IPS-18c (cell line): ENCODE data around the gene ARFGAP1.

Source experiments
- H3K4me3 ChIP-seq: 2 replicates; pipeline ENCODE4 v1.7.0; 2013; ENCODE audit warnings: low read depth, mild to moderate bottlenecking, low read length, moderate library complexity; ENCODE audit not compliant: insufficient read depth
- H3K9me3 ChIP-seq: one replicate; pipeline ENCODE4 v1.6.1; 2013; ENCODE audit warnings: mild to moderate bottlenecking, low read length, moderate library complexity; ENCODE audit not compliant: control insufficient read depth, insufficient read depth

ARFGAP1 gene

DNA sequence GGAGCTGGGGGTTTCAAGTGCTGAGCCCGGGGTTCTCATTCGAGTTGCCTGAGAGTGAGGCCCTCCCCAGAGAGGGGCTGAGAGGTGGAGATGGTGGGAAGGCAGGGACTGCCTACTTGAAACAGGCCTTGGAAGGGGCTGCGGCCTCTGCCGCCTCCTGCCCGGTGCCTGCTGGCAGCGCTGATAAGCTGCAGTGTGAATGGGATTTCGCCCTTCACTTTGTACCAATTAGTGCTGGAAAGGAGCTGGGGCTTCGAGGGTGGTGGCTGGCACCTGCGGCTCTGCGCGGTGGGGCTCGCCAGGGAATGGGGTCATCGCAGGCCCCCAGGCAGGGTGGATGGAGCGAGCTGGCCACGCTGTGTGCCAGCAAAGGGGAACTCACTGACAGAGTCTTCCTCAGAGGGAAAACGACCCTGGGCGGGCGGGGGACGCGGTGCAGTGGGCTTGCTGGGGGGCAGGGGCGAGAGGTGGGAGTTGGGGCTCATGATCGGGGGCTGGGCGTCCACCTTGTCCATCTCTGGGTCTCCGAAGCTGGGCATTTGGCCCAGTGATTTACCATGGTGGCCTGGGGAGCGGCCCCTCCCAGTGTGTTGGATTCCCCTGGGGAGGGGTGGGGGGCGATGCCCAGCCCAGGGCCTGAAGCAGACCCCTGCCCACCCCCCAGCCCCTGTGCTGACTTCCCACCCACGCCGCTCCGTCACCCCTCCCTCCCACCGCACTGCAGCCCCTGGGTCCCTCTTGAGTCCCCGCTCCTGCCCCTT, 43.3 kb downstream of the ARFGAP1 start:
- Histone ChIP-seq H3K9me3 (no peaks in the 10 kb centered on the region), H3K4me3 (no peak overlapping the region)

GRCh38 chr20:63316502-63316921, 43.9 kb downstream of the ARFGAP1 start:
- Histone ChIP-seq H3K4me3 (no peak overlapping the region), H3K9me3 (no peaks in the 10 kb centered on the region)

- Histone ChIP-seq H3K4me3 (no peak overlapping the region), H3K9me3 (no peaks in the 10 kb centered on the region)
Measured at GRCh38 chr20:63317061-63317460, 44.4 kb downstream of the ARFGAP1 start.

DNA sequence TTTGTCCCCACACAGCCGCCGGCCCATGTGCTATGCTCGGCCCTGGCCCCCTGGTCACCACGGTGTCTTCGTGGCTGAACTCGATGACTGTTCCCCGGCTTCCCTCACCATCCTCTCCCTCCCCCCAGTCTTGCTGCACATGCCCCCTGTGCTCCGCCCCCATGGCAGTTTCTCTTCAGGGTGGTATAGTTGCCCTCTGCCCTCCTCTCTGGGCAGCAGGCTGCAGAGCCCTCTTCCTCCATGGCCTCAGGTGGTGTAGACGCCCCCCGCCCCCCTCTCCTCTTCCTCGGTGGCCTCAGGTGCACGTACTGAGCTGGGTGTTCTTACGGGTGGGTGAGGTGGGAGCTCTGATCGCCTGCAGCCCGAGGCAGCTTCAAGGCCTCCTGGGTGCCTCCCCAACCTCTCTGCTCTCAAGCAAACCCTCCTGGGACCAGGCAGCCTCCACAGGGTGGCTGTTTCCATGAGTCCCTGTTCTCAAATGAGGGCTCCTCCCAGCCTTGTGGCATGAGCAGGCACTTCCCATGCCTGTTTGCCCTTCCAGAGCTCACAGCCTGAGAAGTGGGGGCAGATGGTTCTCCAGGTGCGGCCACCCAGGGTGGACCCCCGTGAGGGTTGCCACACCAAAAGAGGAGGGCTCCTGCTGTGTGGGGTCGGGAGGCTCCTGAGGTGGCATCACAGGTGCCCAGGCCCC, 45.1 kb downstream of the ARFGAP1 start:
- Histone ChIP-seq H3K9me3 (no peaks in the 10 kb centered on the region), H3K4me3 (no peak overlapping the region)

DNA sequence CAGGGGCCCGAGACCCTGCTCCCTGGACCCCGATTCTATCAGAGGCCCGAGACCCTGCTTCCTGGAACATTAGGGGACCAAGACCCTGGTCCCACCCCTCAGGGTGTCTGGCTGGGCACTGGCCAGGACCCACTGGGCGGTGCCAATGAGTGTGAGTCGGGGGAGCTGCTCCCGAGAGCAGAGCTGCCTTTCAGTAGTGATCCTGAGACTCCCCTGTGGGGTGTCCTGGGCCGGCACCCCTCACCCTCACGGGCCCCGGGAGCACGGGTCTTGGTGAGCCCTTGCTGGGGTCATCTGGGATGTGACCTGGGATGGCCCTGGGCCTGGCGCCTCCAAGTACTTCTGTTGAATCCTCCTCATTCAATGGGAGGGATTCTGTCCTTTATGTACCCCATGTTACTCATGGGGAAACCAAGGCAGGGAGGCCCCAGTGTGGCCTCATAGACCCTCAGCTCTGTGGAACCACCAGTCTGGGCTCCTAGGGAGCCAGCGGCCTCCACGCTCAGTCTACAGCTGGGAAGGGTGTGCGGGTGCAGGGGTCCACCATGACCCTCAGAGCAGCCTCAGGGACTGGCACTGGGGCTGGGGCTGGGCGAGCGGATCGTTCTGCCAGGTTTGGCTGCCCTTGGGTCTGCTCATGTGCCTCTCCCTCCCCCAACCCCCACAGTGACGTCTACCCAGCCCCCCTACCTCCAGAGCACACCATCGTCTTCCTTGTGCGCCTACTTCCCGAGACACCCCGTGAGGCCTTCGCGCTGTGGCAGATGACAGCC, 46.0 kb downstream of the ARFGAP1 start:
- Histone ChIP-seq H3K9me3 (no peaks in the 10 kb centered on the region), H3K4me3 (no peak overlapping the region)

GRCh38 chr20:63319164-63320040, 46.8 kb downstream of the ARFGAP1 start:
- H3K4me3 ChIP-seq = no peak overlapping the region
- H3K9me3 ChIP-seq = no peaks in the 10 kb centered on the region

GRCh38 chr20:63320041-63320511, 47.5 kb downstream of the ARFGAP1 start:
- Histone ChIP-seq H3K4me3 (no peak overlapping the region), H3K9me3 (no peaks in the 10 kb centered on the region)

GRCh38 chr20:63320616-63321147, 48.1 kb downstream of the ARFGAP1 start:
- Histone ChIP-seq H3K4me3 (no peak overlapping the region), H3K9me3 (no peaks in the 10 kb centered on the region)

DNA sequence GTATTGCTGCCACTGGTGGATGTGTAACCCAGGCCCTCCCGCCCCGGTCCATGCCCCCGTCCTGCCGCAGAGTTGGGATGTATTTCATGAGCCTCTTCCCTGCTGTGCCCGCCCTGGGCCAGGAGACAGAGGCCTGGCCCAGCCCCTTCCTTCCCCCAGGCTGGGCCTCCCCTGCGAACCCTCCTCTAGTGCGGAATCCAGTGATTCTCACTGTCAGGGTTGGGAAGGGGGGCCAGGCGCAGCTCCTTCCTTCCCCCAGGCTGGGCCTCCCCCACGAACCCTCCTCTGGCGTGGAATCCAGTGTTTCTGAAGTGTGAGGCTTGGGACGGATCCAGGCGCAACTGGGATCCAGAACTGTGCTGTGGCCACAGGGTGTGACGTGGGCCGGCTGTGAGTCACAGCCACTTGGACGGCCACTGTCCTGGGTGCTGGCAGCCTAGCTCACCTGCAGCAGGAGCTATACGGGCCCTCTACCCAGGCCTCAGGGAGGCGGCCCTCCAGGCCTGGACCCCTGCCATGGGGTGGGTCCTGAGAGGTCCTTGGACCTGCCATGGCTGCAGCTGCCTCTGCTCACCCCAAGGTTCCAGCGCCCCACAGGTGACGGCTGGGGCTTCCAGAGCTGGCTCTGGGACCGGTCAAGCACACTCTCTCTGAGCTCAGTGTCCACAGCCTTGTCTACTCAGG, 48.7 kb downstream of the ARFGAP1 start:
- Histone ChIP-seq H3K9me3 (no peaks in the 10 kb centered on the region), H3K4me3 (no peak overlapping the region)

DNA sequence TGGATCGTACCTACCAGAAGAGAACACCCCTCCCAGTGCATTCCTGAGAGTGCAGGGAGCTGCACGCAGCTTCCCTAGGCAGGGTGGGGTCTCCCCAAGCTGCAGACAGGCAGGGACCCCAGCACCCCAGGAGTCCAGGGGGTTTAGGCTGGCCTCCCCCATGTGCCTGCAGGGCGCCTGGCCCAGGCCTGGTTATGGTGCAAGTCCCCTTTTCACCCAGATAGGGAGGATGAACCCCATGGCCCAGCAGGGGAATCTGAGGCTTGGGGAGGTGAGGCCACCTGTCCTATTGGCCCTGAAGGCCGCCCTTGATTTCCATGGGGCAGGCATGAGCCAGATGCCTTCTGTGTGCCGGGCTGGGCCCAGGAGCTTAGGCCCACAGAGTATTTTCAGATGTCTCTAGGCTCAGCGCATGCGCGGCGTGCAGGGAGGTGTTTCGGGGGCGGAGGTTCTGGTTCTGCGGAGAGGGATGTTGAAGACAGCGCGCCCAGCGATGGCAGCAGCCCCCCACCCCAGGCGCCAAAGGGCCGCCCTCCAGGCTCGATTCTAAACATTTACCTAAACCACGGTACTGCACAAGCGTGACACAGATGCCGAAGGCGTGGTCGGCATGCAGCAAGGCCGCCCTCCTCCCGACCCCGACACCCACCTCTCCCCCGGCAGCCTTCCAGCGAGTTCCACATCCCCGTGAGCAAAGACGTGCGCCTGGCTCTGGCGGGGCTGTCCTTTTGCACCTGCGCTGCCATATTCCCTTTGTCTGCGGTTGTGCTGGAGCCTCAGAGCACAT, 49.7 kb downstream of the ARFGAP1 start:
- H3K9me3 ChIP-seq = no peaks in the 10 kb centered on the region

GRCh38 chr20:63322933-63323273, 50.3 kb downstream of the ARFGAP1 start:
- Histone ChIP-seq H3K9me3 (no peaks in the 10 kb centered on the region), H3K4me3 (no peak overlapping the region)

More for the DNA sequence above, 49.7 kb downstream of the ARFGAP1 start:
- H3K4me3 ChIP-seq = no peak overlapping the region

GRCh38 chr20:63323357-63323981, 50.9 kb downstream of the ARFGAP1 start:
- no peak overlapping the region for H3K4me3 ChIP-seq
- no peaks in the 10 kb centered on the region for H3K9me3 ChIP-seq

GRCh38 chr20:63325021-63325471, 52.4 kb downstream of the ARFGAP1 start:
- Histone ChIP-seq H3K4me3 (no peak overlapping the region), H3K9me3 (no peaks in the 10 kb centered on the region)

DNA sequence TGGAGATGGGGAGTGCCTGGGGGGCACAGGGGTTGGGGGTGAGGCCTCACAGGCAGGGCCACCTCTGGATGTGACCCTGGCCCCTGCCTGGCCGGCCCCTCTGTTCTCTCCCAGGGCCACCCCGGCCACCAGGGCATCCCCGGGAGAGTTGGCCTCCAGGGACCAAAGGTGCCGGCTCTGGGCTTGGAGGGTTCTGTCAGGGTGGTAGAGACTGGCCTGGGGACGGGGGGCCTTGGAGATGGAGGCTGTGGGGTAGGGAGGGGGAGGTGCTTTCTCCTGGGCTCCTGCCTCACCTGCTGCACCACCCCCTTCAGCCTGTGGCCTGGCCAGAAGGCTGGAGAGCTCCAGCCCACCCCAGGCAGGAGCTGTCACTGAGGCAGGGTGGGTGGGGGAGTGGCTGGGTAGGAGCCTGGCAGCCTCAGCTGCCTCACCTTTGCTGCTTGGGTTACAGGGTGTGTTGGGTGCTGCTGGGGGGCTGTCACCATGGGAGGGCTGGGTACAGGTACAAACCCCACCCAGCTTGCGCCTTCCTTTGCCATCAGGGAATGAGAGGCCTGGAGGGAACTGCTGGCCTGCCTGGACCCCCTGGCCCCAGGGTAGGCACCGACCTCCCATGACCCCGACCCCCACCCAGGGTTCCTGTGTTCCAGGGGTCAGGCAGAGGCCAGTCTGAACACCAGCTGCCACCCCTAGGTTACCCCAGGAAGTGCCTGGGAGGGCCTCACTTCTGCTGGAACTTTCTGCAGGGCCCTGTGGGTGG, 53.1 kb downstream of the ARFGAP1 start:
- no peaks in the 10 kb centered on the region for H3K9me3 ChIP-seq
- H3K4me3 ChIP-seq = no peak overlapping the region
